ENCODE measurements around the gene SNTG2.
A peak's percentile ranks its signal among the peaks of the same experiment; 100 is the strongest.

The SNTG2 gene

GRCh38 chr2:1004398-1004797 lies 53.7 kb downstream of the SNTG2 start:
- DNase-seq = peak; percentile 46

- peak; percentile 88 for DNase-seq
Observed at GRCh38 chr2:1010415-1010930, 59.8 kb downstream of the SNTG2 start.

- DNase-seq = peak; percentile 23
Observed at GRCh38 chr2:1011006-1011405, 60.4 kb downstream of the SNTG2 start.

DNA sequence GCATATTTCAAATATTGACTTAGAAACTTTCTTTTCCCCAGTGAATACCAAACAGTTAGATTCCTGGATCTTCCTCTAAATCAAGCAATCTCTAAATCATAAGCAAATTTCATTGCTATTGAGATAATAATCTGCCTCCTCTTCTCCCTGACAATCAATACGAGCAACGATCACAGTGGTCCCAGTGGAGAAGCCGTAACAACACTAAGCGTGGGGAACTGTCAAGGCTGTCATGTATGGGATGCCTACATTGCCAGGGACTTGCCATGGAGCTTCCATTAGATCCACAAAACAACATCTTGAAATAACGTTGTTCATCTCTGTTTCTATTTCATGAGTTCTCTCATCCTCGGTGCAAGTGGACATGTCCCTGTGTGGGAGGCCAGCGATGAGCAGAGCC lies 61.3 kb downstream of the SNTG2 start:
- no peak for DNase-seq

GRCh38 chr2:1014802-1015201 lies 64.2 kb downstream of the SNTG2 start:
- no peak for DNase-seq

DNA sequence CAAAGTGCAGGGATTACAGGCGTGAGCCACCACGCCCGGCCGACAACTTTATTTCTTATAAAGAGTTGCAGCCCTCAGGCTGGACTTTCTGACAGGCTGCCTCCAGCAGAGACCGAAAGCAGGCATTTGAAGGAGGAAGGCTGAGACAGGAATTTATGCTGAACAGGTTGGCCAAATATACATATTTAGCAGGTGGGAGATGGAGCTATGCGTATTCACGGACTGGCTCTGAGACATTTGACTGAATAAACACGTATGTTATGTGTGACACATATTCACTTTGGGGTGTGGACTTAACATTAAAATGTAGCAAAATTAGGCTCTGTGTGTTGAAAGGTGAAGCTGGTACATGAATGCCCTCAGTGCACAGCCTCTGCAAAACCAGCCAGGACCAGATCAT lies 65.9 kb downstream of the SNTG2 start:
- no peak for DNase-seq

- DNase-seq = no peak
Observed at GRCh38 chr2:1017827-1018226, 67.2 kb downstream of the SNTG2 start.

- DNase-seq = no peak
Observed at GRCh38 chr2:1020206-1020605, 69.6 kb downstream of the SNTG2 start.

DNA sequence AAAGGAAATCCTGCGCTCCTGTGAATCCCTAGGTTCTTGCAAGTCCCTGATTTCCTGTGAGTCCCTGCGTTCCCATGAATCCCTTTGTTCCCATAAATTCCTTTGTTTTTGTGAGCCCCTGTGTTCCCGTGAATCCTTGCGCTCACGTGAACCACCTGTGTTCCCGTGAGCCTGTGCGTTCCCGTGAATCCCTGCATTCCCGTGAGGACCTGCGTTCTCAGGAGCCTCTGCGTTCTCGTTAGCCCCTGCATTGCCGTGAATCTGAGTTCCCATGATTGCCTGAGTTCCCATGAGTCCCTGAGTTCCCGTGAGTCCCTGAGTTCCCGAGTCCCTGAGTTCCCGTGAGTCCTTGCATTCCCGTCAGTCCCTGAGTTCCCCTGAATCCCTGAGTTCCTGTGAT lies 71.5 kb downstream of the SNTG2 start:
- no peak for DNase-seq

GRCh38 chr2:1024981-1025380 lies 74.3 kb downstream of the SNTG2 start:
- DNase-seq = peak; percentile 72

- no peak for DNase-seq
Observed at GRCh38 chr2:1026141-1026540, 75.5 kb downstream of the SNTG2 start.

DNA sequence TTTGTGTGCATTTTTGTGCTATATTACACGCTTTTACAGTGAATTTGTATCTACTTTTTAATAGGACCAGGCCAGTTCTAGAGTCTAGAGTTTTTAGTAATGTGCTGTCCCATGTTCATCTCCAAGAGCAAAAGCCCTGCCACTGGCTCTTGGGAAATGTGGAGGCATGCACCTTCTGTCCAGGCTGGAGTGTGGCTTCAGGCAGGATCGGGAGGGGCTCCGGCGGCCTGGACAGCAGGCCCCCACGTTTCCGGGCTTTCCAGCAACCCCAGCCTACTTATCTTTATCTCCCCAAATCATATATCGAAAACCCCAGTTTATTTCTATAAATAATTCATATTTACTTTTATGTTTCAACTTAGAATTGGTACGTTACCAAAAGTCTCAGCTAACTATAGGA lies 78.2 kb downstream of the SNTG2 start:
- no peak for DNase-seq

GRCh38 chr2:1032030-1032429 lies 81.4 kb downstream of the SNTG2 start:
- DNase-seq = no peak

DNA sequence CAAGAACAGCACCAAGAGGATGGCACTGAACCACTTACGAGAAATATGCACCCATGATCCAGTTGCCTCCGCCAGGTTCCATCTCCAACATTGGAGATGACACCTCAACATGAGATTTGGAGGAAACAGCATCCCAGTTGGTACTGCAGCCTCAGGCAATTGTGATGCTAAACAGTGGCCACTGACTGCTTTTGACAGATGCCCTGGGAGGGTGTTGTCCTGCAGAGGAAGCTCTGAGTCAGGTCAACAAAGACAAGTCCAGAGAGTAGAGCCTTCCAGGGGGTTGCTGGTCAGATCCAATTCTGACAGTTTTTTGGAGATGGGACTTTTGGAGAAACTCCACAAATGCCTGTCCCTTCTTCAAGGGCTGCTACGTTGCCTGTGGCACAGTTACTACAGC lies 82.4 kb downstream of the SNTG2 start:
- no peak for DNase-seq

DNA sequence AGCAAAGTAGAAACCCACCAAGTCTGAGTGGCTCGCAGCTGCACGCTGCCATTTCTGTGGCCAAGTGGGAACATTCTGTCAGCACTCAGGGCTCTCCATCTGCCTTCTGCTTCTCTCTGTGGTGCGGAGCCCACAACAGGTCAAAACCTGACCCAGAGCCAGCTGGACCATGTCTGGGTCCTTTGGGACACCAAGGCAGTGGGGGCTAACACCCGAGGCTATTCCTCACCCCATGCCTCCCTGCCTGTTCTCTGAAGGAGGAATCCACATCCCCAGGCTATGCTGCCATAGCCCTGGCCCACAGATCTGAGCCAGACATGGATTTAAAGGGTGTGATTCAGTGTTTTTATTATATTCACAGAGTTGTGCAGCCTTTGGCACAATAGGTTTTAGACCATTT lies 86.4 kb downstream of the SNTG2 start:
- no peak for DNase-seq

DNA sequence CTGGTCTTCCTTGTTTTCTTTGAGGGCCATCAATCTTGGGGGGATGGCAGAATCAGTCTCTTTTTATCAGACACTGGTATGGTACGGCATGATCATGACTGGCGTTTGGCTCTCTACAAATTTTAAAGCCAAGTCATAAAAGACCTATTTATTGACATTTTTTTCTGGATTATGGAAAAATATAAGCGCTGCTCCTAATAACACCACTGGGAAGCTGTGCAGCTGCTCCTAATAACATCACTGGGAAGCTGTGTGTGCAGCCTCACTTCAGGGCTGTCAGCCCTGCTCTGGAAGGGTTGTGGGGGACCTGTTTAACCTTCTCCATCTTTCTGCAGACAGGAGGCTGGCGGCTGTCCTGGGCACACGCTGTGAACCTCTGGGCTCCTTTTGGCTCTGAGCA lies 88.9 kb downstream of the SNTG2 start:
- DNase-seq = no peak

GRCh38 chr2:1041012-1041805 lies 90.6 kb downstream of the SNTG2 start:
- peak; percentile 29 for DNase-seq

- no peak for DNase-seq
Observed at GRCh38 chr2:1045109-1045508, 94.5 kb downstream of the SNTG2 start.

DNA sequence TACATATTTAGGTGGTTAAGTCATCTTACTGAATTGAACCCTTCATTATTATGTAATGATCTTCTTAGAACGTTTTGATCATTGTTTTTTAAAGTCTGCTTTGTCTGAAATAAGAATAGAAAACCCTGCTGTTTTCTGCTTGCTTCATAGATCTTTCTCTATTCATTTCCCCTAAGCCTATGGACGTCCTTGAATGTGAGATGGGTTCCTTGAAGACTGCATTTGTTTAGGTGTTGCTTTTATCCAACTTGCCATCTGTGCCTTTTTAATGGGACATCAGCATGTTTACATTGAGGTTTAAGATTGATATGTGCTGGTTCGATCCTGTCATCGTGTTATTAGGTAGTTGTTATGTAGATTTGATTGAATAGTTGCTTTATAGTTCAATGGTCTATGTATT lies 95.4 kb downstream of the SNTG2 start:
- no peak for DNase-seq

GRCh38 chr2:1047485-1047884 lies 96.8 kb downstream of the SNTG2 start:
- no peak for DNase-seq

DNA sequence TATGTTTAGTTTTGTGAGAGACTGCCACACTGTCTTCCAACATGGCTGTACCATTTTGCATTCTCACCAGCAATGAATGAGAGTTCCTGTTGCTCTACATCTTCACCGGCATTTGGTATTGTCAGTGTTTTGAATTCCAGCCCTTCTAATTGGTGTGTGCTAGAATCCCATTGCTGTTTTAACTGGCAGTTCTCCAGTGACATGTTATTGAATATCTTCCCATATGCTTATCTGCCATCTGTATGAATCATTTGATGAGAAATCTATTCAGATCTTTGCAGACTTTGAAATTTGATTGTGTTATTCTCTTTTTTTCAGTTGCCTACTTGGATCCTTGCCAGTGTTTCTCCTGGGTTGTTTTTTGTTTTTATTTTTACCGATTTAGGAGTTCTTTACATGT lies 99.0 kb downstream of the SNTG2 start:
- no peak for DNase-seq

- no peak for DNase-seq
Observed at GRCh38 chr2:1051075-1051474, 100.4 kb downstream of the SNTG2 start.

GRCh38 chr2:1052771-1053191 lies 102.1 kb downstream of the SNTG2 start:
- DNase-seq = no peak

DNA sequence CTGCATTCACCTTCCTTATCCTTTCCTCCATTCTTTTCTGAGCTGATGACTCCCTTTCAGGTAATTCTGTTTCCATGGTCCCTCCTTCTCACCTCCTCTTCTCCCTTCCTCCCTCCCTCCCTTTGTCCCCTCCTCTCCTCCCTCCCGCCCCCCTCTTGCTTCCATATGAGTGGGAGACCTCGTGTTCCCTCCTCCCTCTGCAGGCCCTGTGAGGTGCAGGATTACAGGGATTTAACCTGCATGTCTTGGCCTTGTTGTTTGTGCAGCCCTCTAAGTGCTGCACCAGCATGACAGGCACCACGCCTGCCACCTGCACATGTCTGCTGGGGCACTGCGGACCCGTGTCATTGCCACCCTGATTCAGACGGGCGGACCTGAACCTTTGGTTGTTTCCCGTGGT lies 103.1 kb downstream of the SNTG2 start:
- DNase-seq = no peak

DNA sequence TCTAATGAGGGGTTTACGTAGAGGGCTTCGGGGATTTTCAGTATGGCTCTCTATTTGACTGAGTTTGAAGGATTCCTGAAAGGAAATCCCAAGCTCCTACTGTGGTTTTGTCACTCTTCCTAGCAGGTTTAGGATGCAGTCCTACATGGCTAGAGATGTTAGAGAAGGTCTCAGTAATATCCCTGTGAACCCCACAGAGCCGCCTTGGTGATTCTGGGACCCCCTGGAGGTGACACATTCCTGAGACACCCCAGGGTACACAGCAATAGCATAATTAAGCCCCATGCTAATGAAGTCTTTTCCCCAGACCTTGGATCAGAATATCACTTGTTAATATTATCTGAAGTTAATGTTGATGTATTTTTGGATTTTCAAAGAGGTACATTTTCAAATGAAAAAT lies 103.8 kb downstream of the SNTG2 start:
- DNase-seq = no peak

All from NCI-H345 (cell line).